GM18873 (cell line): Measurements from ENCODE around the gene ZNF496.
"Not testable (repeated sequence)": the region's sequence is repeated elsewhere in the genome, so short reads cannot be mapped to it uniquely, and the experiment has no call there.

Experiments used
- ATAC-seq: cut with Tn5 transposase; IDR thresholded peaks from one replicate; pipeline ENCODE4 v1.9.1; 2021; ENCODE audit warnings: mild to moderate bottlenecking, moderate library complexity, moderate number of reproducible peaks; ENCODE audit not compliant: unreplicated experiment, low FRiP score

Gene ZNF496

DNA sequence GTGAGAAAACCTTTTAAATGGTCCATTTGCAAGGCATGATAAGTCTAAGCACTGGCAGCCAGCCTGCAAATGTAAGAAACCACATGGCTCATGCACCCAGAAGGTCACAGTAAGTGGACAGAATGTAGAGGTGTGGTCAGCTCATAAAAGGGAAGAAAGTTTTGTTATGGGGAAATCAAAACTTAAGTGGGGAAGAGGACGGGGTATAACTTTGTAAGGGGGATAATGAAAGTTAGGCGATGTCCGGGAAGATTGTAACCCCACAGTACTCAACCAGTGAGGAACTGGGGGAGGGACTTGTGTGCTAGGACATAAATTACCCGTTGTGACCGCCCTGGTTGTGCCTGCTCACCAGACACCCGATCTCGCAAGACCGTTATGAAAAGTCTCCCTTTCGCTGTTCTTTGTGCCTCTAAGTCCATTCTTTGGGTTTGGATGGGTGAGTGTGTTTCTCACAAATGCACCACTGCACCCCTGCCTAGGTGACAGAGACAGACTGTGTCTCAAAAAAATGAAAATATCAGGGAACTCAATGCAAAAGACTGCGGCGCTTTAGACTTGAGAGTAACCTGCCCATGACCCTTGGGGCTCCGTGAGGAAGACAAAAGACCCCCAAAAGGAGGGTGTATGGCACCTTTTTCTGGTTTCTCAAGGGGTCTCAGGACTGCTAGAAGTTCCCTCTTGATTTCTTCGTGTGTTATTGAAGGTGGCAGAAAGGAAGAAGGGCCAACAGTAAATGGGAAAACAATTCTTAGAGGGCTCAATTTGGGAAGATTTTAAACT, 28.6 kb upstream of the ZNF496 start:
- ATAC-seq, result no peak

DNA sequence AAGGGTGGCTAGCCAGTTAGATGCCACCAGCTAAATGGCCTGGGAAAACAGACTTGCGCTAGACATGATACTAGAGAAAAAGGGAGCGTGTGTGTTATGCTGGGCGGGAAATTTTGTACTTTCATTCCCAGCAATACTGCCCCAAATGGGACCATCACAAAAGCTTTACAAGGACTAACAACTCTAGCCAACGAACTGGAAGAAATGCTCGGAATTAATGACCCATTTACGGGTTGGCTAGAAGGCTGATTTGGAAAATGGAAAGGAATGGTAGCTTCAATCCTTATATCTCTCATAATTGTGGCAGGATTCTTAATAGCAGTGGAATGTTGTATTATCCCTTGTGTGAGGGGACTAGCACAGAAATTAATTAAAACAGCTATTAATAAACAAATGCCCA, 27.9 kb upstream of the ZNF496 start:
- no peak for ATAC-seq

DNA sequence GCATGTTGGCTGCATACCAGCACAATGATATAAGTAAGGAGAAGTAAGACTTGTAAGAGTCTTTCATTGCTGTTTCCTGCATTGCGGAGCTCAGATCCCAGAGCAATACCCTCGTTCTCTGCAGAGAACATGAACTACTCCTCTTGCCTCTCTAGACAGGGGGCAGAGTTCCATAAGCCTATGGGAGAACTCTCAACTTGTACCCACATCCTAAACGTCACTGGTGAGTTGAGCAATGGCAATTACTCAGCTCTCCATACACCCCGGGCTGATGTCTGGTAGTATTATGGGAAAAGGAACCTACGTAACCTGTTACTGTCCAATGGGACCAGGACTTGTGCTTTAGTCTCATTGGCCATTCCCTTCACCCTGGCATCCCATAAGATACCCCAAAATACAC, 27.3 kb upstream of the ZNF496 start:
- ATAC-seq, result no peak

DNA sequence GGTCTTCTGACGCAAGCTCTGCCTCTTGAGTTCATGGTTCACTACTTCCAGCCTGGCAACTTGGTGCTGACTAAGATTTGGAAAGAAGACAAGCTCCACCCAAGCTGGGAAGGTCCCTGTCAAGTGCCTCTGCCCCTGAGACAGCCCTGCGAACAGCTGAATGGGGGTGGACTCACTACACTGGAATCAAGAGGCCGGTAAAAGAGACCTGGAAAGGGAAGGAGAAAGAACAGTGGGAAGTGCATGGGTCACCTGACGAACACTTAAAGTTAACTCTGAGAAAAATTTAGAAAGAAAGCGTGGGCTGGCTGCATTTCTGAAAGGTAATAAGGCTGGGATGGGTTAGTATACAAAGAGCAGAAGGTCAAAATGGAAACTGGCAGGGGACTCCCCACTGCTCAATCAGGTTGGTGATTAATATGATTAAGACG, 26.1 kb upstream of the ZNF496 start:
- peak; percentile 96 for ATAC-seq

DNA sequence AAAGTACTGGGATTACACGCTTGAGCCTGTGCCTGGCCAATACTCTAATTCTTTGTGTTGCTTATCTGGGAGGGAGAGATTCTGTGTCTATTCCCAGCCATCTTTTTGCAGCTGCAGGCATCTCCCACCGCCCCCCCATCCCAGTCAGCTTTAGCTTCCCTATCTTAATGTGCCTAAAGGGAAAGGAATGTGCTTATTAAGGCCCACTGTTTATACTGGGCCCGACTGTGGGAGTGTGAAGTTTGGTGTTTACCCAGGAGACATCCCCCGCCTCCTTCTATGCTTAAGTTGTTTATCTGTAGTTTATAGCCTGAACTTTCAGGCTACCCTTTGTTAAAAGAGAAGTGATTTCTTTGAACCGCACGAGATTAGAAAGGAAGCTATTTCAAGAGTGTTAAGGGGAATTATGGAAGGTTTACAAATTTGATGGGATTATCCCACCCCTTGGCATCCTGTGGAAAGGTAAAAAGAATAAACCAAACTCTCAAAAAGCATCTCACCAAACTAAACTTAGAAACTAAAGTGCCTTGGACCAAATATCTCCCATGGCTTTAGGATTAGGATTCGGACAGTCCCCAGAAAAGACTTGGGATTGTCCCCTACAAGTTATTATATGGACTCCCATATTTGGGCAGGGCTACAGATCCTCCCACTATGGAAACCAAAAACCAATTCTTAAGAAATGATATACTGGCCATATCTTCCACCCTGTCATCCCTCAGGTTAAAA, 25.5 kb upstream of the ZNF496 start:
- no peak for ATAC-seq

DNA sequence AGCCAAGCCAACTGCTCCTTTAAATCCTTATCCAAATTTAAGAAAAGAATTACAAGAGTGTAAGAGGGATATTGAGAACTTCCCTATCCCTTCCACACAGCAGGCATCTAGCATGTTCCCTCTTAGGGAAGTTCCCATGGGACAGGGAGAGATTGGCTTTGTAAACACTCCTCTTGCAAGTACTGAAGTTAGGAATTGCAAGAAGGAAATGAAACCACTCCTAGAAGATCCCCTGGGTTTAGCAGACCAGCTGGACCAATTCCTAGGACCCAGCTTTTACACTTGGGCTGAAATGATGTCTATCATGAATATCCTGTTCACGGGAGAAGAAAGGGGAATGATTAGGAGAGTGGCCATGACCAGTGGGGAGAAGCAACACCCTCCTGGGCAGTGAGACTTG, 23.5 kb upstream of the ZNF496 start:
- ATAC-seq, result not testable (repeated sequence)

DNA sequence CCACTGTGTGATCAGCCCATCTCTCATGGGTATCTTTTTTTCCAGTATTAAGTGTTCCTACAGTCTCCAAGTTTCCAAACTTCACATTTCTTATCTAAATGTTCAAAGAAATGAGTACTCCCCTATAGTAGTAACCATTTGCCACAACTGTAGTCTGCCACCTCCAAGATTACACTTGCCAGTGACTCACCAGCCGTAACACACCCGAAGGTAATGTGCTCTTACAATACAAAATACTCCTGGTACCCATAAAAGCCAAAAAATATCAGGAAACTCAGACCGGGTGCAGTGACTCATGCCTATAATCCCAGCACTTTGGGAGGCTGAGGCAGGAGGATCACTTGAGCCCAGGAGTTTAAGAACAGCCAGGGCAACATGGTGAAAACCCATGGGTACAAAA, 20.5 kb upstream of the ZNF496 start:
- ATAC-seq, result no peak

DNA sequence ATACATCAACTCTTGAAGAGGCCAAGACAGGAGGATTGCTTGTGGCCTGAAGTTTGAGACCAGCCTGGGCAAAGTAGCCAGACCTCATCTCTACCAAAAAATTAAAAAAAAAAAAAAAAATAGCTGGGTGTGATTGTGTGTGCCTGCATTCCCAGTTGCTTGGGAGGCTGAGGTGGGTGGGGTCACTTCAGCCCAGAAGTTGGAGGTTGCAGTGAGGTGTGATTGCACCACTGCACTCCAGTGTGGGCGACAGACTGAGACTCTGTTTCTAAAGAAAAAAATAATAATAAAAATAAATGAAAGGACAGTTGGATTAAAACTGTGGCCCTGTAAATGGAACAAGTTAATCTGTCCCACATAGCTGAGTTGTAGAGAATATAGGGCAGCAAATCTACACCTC, 18.9 kb upstream of the ZNF496 start:
- no peak for ATAC-seq

DNA sequence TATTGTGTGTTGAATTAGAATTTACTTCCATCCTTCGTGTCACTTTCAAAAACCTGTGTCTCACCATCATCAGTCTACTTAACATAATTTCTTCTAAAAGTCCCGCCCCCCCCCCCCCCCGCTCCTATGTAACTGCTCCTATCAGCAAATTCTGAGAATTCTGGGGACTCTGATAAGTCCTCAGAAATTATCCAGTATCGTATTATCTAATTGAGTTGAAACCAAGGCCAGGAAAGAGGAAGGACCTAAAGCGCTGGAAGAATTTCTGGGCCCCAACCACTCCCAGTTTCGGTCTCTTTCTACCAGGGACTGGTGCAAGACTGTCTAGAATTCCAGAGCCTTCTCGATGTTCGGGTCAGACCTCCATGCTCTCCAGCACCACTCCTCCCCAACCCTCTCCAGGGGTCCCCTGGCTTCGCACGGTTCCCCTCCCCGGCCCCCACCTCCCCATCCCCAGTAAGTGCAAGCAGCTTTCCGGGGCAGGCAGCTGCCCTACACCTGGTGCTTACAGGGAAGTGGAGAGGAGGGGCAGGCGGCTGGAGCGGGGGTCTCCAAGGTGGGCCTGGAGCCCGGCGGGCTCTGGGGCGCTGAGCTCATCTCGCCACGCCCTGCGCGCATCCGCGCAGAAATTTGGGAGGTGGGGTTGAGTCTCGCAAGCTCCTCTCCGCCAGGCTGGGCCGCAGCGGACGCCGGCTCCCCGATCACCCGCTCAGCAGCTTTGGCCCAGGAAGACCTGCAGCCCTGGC, 16.0 kb upstream of the ZNF496 start:
- ATAC-seq, result no peak

DNA sequence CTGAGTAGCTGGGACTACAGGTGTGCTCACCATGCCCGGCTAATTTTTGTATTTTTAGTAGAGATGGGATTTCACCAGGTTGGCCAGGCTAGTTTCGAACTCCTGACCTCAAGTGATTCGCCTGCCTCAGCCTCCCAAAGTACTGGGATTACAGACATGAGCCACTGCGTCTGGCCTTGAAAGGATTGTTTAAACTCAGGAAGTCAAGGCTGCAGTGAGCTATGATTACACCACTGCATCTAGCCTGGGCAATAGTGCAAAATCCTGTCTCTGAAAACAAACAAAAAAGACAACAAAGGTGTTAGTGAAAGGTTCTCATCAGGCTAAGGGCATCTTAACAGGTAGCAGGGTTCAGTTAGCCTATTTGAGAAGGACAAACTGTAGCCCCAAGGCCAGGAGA, 14.2 kb upstream of the ZNF496 start:
- ATAC-seq, result no peak

DNA sequence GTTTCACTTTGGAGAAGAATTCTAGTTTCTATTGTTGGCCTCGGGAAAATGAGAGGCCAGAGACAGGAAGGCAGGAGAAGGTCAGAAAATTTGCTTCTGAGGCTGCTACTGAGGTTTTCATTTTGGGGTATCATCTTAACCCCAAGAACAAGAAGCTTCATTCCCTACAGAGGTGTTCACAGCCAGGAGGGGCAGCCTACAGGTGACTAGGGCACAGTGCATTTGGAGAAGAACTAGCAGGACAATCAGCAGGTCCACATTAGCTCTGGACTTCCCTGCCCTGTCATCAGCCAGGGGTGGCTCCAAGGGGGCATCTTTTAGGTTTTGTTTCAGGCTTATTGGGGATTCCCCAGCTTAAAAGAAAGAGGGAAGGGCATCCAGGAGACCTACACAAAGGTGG, 12.1 kb upstream of the ZNF496 start:
- ATAC-seq, result no peak

DNA sequence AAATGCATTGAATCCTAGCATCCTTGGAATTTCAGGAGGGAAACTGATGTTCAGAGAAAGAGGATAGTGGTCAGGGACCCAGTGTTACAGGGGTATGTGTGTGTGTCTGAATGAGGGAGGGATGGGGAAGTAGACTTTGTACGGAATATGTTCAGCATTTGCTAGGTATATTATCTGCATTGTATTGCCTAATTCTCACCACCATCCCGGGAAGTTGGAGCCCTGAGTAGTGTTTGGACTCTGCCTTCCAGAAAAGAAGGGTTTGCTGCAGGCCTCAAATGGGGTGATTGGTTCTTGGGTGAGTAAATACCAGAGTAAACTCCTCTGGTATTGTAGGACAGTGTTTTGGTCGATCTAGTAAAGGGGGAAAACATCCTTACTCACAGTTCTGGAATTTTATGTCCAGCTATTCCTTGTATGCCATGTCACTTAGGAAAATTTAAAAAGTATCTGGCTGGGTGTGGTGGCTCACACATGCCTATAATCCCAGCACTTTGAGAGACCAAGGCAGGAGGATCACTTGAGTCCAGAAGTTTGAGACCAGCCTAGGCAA, 7.1 kb upstream of the ZNF496 start:
- no peak for ATAC-seq

DNA sequence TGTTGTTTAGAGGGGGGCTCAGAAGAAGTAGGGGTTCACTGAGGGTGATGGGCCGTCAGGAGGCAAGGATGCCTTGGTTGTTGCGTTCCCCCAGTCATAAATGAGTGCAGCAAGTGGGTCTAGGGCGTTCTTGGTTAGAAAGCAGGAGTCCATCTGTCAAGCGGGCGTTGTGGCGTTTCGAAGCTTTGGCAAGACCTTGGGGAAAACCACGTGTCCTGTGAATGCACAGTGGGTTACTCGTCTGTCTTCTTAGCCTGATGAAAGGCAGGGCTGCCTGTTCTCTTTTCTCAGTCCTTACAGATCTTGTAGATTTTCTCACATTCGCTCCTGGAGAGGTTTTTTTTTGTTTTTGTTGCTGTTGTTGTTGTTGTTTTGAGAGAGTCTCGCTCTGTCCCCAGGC, 6.3 kb upstream of the ZNF496 start:
- ATAC-seq, result no peak

DNA sequence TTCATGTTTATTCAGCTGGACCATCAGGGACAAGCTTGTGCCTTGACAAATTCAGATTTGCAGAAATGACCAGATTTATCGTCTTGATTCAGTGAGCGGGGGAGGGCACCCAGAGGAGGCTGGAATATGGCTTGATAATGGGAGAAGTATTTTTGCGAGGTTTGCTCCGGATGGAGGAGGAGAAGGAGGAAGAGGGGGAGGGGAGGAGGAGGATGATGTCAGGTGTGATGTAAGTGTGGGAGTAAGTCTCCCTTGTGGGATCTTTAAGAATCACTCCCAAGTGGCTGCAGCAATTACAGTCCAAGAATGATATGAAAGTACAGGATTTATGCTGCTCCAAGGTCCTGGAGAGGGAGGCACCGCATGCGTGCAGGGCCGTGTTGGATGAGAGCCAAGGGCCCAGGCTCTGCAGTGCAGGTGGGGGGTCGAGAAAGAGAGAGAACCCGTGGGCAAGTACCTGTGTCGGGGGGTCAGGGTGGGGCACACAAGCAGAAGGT, 5.6 kb upstream of the ZNF496 start:
- ATAC-seq, result no peak

DNA sequence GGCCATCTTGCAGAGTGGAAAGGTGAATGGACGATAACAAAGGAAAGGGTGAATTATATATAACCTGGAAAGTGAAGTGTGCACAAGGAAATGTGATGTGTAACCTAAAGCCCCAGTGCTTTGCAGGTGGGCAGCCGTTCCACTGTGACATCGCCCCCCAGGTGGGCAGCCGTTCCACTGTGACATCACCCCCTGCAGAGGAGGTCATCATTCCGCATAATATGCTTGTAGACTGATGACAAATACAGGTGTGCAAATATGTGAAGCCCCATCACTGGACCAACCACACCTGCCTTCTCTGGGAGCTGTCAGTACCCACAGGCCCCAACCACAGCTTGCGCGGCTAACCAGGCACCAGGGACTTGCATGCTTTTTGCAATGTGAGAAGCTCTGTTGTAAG, 4.7 kb upstream of the ZNF496 start:
- no peak for ATAC-seq

DNA sequence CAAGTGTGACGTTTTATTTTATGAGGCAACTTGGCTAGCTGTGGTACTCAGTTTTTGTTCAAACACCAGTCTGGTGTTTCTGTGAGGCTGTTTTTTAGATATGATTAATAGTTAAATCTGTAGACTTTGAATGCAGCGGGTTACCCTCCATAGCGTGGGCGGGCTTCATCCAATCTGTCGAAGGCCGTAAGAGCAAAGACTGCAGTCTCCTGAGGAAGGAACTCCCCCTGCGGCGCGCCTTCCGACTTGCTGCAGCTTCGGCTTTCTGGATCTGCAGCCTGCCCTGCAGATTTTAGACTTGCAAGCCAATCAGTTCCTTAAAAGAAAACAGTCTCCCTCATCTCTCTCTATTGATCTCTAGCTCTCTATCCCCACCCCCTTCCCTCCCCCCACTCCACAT, 4.2 kb upstream of the ZNF496 start:
- no peak for ATAC-seq

DNA sequence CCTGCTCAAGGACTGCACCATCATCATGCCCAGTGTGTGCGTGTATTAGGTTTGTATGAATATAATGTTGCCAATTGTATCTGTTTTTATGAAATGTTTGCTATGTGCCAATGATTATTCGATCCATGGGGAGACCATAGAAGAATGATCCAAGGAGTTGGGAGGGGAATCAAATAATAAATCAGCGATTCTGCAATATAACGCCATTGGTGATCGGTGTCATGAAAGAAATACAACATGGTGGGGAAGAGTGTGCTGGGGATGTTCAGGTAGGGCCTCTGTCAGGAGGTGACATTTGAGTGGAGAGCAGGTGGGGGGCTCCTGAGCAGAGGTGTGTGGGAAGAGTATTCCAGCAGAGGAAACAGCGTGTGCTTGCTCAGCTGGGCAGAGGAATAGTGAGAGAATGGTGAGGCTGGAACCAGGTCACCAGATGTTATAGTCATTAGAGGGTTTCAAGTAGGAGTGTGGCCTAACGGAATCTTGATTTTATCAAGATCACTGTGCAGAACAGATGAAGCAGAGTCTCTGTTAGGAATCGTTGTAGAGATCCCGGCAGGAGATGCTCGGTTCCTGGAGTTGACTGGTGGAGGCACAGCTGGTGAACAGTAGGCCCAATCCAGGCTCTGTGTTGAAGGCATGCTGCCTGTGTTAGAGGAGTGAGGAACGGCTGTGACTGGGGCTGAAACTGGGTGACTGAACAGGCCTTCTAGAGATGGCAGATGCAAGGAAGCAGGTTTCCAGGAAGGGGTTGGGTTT, 2.9 kb upstream of the ZNF496 start:
- no peak for ATAC-seq

DNA sequence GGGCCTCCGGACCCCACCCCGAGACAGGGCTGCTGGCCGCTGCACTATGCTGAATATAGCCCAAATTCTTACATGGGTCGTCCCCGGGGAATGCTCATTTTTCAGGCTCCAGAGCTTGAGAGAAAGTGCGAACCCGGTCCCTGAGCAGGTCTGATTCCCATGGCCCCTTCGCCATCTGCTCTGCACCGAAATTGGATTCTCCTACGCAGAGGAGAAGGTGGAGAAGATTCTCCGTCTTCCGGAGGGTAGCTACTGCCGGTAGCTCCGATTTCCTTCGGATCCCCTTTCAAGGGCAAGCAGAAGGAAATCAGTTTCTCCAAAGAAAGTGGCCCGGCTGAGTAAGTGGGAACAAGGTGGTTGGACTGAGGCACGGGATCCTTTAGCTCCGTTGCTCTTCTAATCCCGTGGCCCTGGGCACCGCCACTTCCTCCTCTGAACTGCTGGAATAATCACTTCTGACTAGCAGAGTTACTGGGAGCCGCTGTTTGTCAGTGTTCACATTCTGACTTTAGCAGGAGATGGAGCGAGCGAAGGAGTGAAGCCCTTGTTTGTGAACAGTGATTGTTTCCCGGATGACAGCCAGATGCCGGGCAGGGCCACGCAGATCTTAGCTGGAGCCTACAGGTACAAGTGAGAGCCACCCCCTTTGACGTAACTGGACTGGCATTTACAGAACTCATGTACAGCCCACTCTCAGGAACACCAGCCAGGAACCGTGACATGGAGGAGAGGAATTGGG, 1.1 kb upstream of the ZNF496 start:
- no peak for ATAC-seq

DNA sequence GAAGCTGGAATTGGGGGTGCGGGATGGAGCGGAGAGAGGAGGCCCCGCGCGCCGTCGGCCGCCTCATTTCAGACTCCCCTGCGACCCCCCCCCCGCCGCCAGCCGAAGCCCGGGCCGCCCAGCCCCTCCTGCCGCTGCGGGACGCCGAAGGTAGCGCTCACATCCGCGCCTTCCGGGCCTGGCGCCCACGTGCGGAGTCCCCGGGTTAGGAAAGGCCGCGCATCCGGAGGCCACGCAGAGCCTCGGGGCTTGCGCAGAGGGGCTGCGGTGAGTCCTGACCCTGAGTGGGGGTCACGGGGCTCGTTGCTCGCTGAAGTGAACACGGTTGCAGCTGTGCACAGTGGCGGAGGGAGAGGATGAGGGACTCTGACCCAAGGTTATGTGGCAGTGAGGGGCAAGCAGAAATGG, 552 bp upstream of the ZNF496 start:
- ATAC-seq, result peak; percentile 29

DNA sequence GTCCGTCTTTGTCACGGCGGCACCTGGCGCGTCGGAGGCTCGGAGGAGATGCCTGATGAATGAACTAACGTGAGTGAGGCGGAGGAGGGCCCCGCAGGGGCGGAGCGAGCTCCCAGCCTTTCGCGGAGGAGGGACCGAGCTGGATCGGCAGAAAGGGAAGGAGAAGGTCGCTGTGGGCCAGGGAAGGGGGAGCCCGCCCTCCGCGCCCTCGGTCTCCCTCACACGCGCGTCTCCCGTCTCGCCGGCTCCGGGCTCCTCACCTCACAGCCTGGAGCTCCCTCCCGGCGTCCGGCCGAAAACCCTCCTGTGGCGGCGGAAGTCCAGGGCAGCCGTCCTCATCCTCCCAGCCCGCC, 519 bp downstream of the ZNF496 start:
- peak; percentile 57 for ATAC-seq
